Measurements from ENCODE around the gene COL27A1.

GRCh38 chr9:114314256-114314867, 159.0 kb downstream of the COL27A1 start:
- TF ChIP-seq CTCF (IDR thresholded peaks at IDR 0.05; ENCODE audit: low read length) (no peak), EZH2 (IDR thresholded peaks at IDR 0.05; ENCODE audit: borderline replicate concordance, low read length) (no peak)

Data from OCI-LY1 (cell line).